ENCODE data around the gene LMOD1.

GRCh38 chr1:201983380-201983805 is 37.0 kb upstream of the LMOD1 start:
- TF ChIP-seq CTCF (IDR thresholded peaks at IDR 0.05), result no peak
- no peak for TF ChIP-seq POLR2A (IDR thresholded peaks at IDR 0.05)

Data from heart left ventricle (tissue), 13 donors.